ENCODE measurements around the gene TRNP1. TPM values are rescaled to one million over a fixed set of nuclear protein-coding genes. Genes with fewer than 3 reads are reported as not detected.

TRNP1 gene
- total and polyA plus RNA-seq, 10 of the 15 experiments (the other 5 are each of a cell fraction or from before 2014, with no cell fraction given) = 0.13 TPM; not detected in 9

DNA sequence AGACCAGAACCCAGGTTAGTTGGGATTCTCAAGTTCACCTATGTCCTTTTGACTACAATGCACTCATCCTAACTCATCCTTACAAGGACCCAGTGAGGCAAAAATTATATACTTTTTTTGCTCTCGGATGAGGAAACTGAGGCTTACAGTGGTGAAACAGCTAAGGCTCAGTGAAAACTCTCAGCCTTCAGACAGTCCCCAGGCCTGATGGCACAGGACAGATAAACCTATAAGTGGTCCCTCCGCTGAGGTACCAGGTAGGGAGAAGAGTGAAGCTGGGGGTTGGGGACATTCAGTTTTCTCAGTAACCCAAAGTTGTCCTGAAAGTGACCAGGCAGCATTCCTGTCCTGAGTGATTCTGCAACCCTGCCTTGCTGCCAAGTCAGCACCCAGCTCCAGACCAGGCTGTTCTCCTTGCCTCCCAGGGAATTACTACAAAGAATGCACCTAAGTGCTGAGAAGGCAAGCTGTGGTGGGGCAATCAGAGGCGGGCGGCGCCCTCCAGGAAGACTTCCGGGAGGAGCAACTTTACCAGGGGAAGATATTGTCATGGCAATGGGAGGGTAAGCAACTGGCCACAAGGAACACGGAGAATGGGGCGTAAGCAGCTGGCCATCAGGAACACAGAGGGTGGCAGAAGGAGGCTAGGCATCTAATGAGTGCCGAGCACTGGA, 14.6 kb downstream of the TRNP1 start (continued):
- TF ChIP-seq, protein P1, sequence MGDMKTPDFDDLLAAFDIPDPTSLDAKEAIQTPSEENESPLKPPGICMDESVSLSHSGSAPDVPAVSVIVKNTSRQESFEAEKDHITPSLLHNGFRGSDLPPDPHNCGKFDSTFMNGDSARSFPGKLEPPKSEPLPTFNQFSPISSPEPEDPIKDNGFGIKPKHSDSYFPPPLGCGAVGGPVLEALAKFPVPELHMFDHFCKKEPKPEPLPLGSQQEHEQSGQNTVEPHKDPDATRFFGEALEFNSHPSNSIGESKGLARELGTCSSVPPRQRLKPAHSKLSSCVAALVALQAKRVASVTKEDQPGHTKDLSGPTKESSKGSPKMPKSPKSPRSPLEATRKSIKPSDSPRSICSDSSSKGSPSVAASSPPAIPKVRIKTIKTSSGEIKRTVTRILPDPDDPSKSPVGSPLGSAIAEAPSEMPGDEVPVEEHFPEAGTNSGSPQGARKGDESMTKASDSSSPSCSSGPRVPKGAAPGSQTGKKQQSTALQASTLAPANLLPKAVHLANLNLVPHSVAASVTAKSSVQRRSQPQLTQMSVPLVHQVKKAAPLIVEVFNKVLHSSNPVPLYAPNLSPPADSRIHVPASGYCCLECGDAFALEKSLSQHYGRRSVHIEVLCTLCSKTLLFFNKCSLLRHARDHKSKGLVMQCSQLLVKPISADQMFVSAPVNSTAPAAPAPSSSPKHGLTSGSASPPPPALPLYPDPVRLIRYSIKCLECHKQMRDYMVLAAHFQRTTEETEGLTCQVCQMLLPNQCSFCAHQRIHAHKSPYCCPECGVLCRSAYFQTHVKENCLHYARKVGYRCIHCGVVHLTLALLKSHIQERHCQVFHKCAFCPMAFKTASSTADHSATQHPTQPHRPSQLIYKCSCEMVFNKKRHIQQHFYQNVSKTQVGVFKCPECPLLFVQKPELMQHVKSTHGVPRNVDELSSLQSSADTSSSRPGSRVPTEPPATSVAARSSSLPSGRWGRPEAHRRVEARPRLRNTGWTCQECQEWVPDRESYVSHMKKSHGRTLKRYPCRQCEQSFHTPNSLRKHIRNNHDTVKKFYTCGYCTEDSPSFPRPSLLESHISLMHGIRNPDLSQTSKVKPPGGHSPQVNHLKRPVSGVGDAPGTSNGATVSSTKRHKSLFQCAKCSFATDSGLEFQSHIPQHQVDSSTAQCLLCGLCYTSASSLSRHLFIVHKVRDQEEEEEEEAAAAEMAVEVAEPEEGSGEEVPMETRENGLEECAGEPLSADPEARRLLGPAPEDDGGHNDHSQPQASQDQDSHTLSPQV (IDR thresholded peaks at IDR 0.05) = no peak
- TF ChIP-seq SUZ12 (IDR thresholded peaks at IDR 0.05; ENCODE audit: unreplicated experiment) = no peak
- no peak for TF ChIP-seq CHD1 (IDR thresholded peaks at IDR 0.05; ENCODE audit: low read depth, low read length)
- TF ChIP-seq, protein P2, sequence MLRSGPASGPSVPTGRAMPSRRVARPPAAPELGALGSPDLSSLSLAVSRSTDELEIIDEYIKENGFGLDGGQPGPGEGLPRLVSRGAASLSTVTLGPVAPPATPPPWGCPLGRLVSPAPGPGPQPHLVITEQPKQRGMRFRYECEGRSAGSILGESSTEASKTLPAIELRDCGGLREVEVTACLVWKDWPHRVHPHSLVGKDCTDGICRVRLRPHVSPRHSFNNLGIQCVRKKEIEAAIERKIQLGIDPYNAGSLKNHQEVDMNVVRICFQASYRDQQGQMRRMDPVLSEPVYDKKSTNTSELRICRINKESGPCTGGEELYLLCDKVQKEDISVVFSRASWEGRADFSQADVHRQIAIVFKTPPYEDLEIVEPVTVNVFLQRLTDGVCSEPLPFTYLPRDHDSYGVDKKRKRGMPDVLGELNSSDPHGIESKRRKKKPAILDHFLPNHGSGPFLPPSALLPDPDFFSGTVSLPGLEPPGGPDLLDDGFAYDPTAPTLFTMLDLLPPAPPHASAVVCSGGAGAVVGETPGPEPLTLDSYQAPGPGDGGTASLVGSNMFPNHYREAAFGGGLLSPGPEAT (IDR thresholded peaks at IDR 0.05; ENCODE audit: low read depth) = no peak
- no peak for TF ChIP-seq YY1 (IDR thresholded peaks at IDR 0.05; ENCODE audit: low read depth, low read length)
- no peak for TF ChIP-seq SUPT20H (IDR thresholded peaks at IDR 0.05; ENCODE audit: borderline replicate concordance, control insufficient read depth, low read depth, low read length)
- TF ChIP-seq, protein P3, sequence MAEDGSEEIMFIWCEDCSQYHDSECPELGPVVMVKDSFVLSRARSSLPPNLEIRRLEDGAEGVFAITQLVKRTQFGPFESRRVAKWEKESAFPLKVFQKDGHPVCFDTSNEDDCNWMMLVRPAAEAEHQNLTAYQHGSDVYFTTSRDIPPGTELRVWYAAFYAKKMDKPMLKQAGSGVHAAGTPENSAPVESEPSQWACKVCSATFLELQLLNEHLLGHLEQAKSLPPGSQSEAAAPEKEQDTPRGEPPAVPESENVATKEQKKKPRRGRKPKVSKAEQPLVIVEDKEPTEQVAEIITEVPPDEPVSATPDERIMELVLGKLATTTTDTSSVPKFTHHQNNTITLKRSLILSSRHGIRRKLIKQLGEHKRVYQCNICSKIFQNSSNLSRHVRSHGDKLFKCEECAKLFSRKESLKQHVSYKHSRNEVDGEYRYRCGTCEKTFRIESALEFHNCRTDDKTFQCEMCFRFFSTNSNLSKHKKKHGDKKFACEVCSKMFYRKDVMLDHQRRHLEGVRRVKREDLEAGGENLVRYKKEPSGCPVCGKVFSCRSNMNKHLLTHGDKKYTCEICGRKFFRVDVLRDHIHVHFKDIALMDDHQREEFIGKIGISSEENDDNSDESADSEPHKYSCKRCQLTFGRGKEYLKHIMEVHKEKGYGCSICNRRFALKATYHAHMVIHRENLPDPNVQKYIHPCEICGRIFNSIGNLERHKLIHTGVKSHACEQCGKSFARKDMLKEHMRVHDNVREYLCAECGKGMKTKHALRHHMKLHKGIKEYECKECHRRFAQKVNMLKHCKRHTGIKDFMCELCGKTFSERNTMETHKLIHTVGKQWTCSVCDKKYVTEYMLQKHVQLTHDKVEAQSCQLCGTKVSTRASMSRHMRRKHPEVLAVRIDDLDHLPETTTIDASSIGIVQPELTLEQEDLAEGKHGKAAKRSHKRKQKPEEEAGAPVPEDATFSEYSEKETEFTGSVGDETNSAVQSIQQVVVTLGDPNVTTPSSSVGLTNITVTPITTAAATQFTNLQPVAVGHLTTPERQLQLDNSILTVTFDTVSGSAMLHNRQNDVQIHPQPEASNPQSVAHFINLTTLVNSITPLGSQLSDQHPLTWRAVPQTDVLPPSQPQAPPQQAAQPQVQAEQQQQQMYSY (CRISPR knock-in tag; IDR thresholded peaks at IDR 0.05) = no peak
- TF ChIP-seq HDGF (IDR thresholded peaks at IDR 0.05) = no peak
- TF ChIP-seq DPF2 (IDR thresholded peaks at IDR 0.05) = no peak
- TF ChIP-seq MEF2A (IDR thresholded peaks at IDR 0.05; ENCODE audit: insufficient read depth, low read depth, low read length) = no peak

Measured in GM12878 (cell line).